ENCODE data around the gene SLC6A3. TPM values are rescaled to one million over a fixed set of nuclear protein-coding genes. Genes with fewer than 3 reads are reported as not detected.

SLC6A3 gene
- total and polyA plus RNA-seq, 3 donors from 2014 or later, result 0.55 to 1.5 (median 0.83) TPM

DNA sequence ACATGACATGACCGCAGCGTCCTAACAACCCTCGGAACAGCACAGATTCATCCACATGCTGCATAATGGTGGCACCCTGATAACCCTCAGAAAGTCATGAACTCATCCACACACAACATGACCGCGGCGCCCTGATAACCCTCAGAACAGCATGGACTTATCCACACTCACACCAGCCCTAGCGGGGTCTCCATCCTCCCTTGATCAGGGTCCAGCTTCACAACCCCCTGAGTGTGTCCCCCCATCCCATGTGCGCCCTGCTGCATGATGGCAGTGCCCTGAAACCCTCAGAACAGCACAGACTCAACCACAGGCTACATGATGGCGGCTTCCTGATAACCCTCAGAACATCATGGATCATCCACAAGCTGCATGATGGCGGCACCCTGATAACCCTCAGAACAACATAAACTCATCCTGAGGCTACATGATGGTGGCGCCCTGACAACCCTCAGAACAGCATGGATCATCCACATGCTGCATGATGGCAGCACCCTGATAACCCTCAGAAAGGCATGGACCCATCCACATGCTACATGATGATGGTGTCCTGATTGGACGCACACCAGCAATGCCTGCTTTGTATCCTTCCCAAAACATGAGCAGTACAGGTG is 28.3 kb downstream of the SLC6A3 start:
- intact Hi-C loops (cut with DNase I; ENCODE audit: low total_unique reads), result no loop called here
- H3K4me1 ChIP-seq, result no peaks in the 10 kb centered on the region
- no peak for DNase-seq
- H3K36me3 ChIP-seq (ENCODE audit: low read depth, missing control alignments), result no peaks in the 10 kb centered on the region
- 86 to 93% methylated on average over 11 to 12 of the region's 12 CpGs for WGBS, 2 donors
- no peak overlapping the region for H3K4me3 ChIP-seq
- no peaks in the 10 kb centered on the region for H3K27me3 ChIP-seq
- no peaks in the 10 kb centered on the region for H3K9me3 ChIP-seq
- TF ChIP-seq POLR2A (IDR thresholded peaks at IDR 0.05), result no peak
- no peak for TF ChIP-seq CTCF (IDR thresholded peaks at IDR 0.05)
- H3K27ac ChIP-seq, result no peak overlapping the region

DNA sequence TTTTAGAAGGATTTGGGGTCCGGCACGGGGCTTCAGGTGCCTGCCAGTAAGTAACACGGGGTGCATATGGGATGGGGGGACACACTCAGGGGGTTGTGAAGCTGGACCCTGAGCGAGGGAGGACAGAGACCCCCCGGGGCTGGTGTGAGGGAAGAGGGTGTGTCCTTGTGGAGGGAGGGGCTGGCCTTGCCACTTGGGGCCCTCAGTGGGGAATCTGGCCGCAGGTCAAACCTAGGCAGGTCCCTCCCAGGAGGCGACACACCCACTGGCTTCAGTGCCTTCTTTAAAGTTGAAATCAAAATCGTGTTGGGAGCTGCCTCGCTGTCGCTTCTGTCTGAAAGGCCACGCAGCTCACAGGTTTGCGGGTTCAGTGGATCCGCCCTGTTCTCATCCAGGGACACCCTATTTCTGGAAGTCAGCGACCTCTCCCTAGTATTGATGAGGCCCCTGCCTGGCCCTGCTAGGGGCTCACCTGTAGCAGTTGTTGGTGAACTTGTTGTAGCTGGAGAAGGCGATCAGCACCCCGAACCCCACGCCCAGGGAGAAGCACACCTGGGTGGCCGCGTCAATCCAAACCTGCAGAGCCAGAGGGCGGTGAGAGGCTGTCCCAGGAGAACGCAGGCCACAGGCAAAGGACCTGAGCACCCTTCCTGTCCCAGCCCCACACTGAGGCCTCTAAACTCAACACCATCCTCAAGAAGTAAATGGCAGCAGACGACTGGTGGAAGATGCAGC is 29.4 kb downstream of the SLC6A3 start:
- TF ChIP-seq POLR2A (IDR thresholded peaks at IDR 0.05) (no peak), CTCF (IDR thresholded peaks at IDR 0.05) (no peak)
- WGBS, 2 donors, result 77 to 86% methylated on average over 17 to 22 of the region's 22 CpGs
- DNase-seq, result no peak

GRCh38 chr5:1415059-1415425 is 30.2 kb downstream of the SLC6A3 start:
- no peak overlapping the region for H3K27ac ChIP-seq
- no peaks in the 10 kb centered on the region for H3K4me1 ChIP-seq
- WGBS, 2 donors, result 88% methylated on average over 11 to 12 of the region's 13 CpGs
- TF ChIP-seq POLR2A (IDR thresholded peaks at IDR 0.05), result no peak
- H3K36me3 ChIP-seq (ENCODE audit: low read depth, missing control alignments), result no peaks in the 10 kb centered on the region
- H3K9me3 ChIP-seq, result no peaks in the 10 kb centered on the region
- H3K27me3 ChIP-seq, result no peaks in the 10 kb centered on the region
- H3K4me3 ChIP-seq, result no peak overlapping the region
- no peak for DNase-seq
- intact Hi-C loops (cut with DNase I; ENCODE audit: low total_unique reads), result no loop called here

More for the DNA sequence above, 29.4 kb downstream of the SLC6A3 start:
- Histone ChIP-seq H3K36me3 (ENCODE audit: low read depth, missing control alignments) (no peaks in the 10 kb centered on the region), H3K4me1 (no peaks in the 10 kb centered on the region), H3K27ac (no peak overlapping the region), H3K9me3 (no peaks in the 10 kb centered on the region), H3K4me3 (no peak overlapping the region), H3K27me3 (no peaks in the 10 kb centered on the region)
- intact Hi-C loops (cut with DNase I; ENCODE audit: low total_unique reads), result no loop called here

DNA sequence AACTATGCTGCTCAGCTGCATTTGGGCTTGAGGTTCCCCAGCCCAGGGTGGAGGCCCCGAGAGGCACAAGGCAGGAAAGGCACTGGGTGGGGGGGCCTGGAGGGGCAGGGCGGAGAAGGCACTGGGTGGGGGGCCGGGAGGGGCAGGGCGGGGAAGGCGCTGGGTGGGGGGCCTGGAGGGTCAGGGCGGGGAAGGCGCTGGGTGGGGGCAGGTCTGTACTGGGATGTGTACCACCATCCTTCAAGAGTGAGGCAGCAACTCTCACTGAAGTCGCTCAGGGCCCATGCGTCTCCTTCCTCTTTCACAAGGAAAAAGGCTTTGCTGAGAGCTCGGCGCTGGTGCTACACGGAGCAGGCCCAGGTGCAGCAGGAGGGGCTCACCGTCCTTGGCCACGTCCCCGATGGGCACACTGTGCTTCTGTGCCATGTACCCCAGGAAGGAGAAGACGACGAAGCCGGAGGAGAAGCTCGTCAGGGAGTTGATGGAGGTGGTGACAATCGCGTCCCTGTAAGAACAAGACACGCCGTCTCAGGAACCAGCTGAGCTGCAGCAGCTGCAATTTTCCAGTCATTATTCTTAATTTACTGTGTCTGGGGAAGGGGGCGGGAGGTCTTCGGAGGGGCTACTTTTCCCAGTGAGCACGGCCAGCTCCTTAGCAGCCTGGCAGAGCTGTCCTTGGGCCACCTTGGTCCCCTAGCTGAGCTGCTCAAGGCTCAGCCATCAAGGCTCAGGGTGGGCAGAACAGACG is 30.8 kb downstream of the SLC6A3 start:
- Histone ChIP-seq H3K4me3 (no peak overlapping the region), H3K9me3 (no peaks in the 10 kb centered on the region), H3K36me3 (ENCODE audit: low read depth, missing control alignments) (no peaks in the 10 kb centered on the region), H3K4me1 (no peaks in the 10 kb centered on the region), H3K27ac (no peak overlapping the region), H3K27me3 (no peaks in the 10 kb centered on the region)
- TF ChIP-seq CTCF (IDR thresholded peaks at IDR 0.05), result no peak
- TF ChIP-seq POLR2A (IDR thresholded peaks at IDR 0.05), result no peak
- WGBS, 2 donors, result 61 to 66% methylated on average over 25 to 26 of the region's 27 CpGs
- no peak for DNase-seq
- intact Hi-C loops (cut with DNase I; ENCODE audit: low total_unique reads), result no loop called here

GRCh38 chr5:1413611-1414241 is 31.5 kb downstream of the SLC6A3 start:
- whole genome bisulfite sequencing, 2 donors, result 72% methylated on average over 23 of the region's 23 CpGs; no CpG with 5 or more reads in 1 of the 2 donors
- H3K36me3 ChIP-seq (ENCODE audit: low read depth, missing control alignments), result no peaks in the 10 kb centered on the region
- no peaks in the 10 kb centered on the region for H3K4me1 ChIP-seq
- no peak overlapping the region for H3K27ac ChIP-seq
- intact Hi-C loops (cut with DNase I; ENCODE audit: low total_unique reads), result no loop called here
- H3K4me3 ChIP-seq, result no peak overlapping the region
- H3K9me3 ChIP-seq, result no peaks in the 10 kb centered on the region
- TF ChIP-seq POLR2A (IDR thresholded peaks at IDR 0.05) (no peak), CTCF (IDR thresholded peaks at IDR 0.05) (no peak)
- no peaks in the 10 kb centered on the region for H3K27me3 ChIP-seq
- no peak for DNase-seq

Measured in testis (tissue), 3 donors.